Liver (tissue), 3 donors: ENCODE measurements around the gene FOXM1.

Experiments used
- CTCF ChIP-seq: fragments of 150-350 bp; IDR thresholded peaks from 2 replicates; pipeline ENCODE4 v1.5.1; 2017; ENCODE audit warnings: improper control_type of control experiment, low read depth, low read length; ENCODE audit not compliant: missing input control
- GABPA ChIP-seq, 2 donors: IDR thresholded peaks in 1 of 2; conservative IDR thresholded peaks in 1 of 2; 2 replicates each; pipeline ENCODE4 v1.6.1; 2016; ENCODE audit warnings: antibody characterized with exemption in 2 of 2, mild to moderate bottlenecking in 1 of 2, moderate library complexity in 1 of 2
- TAF1 ChIP-seq: conservative IDR thresholded peaks from 2 replicates; pipeline ENCODE4 v1.6.1; 2016; ENCODE audit warnings: antibody characterized with exemption, mild to moderate bottlenecking
- donor health status: healthy.
- donor health status: healthy.

- no peak for TF ChIP-seq GABPA (IDR thresholded peaks at IDR 0.05 in 1 of 2, conservative IDR thresholded peaks at IDR 0.05 in 1 of 2)
- no peak for TF ChIP-seq CTCF
- no peak for TF ChIP-seq TAF1
Measured at GRCh38 chr12:2897418-2897817, 20.4 kb upstream of the FOXM1 start.
